ENCODE measurements around the gene MISP3.

The MISP3 gene

DNA sequence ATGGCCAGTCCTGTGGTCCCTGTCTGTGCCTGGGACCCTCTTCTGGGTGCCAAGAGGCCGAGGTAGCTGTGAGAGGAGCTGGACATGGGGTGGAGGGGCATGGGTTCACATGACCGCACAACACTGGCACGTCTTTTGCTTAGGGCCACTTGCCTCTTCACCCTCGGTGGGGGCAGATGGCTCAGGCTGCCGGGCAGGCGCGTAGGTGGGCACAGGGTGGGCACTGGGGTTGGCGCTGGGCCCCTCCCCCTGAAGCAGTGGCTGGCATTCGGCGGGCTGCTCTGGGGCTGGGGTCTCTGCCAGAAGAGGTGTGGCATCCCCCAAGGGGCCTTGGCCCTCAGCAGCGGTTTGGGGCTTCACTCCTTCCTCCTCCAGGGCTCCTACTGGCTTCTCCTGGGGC lies 19.1 kb upstream of the MISP3 start:
- DNase-seq (ENCODE audit: low read depth) = no peak

DNA sequence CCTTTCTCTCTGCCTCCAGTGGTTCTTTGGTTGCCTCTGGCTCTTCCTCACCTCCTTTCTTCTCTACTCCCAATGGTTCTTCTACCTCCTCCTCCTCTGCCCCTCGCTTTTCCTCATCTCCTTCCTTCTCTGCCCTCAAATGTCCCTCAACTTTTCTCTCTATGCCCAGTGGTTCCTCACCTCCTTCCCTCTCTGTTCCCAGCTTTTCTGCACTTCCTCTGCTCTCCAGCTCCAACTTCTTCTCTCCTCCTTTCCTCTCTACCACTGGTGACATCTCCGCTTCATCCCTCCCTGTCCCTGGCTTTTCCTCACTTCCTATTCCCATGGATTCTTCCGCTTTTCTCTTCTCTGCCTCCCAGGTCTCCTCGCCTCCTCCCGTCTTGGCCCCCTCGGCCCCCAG lies 18.5 kb upstream of the MISP3 start:
- DNase-seq (ENCODE audit: low read depth) = no peak

DNA sequence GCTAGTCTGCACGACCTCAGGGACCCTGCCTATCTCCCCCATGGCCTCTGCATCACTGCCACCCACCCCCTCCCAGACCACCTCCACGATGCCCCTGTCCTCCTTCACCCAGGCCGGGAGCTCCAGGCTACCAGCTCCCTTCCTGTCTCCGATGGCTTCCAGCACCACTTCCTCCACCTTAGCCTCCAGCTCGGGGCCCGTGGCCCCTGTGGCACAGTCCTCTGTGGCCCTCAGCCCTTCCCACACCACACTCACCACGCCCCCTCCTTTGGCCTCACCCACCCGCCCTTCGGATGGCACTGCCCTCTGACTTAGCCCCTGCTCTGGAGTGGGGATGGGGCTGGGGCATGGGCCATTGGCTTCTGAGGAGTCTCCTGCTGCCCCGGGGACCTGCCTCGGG lies 17.9 kb upstream of the MISP3 start:
- no peak for DNase-seq (ENCODE audit: low read depth)

DNA sequence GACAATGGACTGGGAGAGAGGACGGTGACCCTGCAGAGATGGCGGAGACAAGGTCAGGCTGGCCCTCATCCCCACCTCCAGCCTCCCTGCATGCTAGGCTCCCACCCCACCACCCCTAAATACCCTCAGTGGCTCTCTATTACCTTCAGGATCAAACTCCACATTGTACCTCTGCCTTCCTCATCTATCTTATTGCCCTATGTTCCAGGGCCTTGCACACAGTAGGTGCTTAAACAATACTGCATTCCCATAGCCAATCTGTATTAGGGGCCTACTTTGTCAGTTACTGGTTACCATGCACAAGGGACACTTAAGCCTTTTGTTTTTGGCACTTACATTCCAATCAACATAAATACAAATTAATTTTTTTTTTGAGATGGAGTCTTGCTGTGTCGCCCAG lies 17.2 kb upstream of the MISP3 start:
- DNase-seq (ENCODE audit: low read depth) = no peak

DNA sequence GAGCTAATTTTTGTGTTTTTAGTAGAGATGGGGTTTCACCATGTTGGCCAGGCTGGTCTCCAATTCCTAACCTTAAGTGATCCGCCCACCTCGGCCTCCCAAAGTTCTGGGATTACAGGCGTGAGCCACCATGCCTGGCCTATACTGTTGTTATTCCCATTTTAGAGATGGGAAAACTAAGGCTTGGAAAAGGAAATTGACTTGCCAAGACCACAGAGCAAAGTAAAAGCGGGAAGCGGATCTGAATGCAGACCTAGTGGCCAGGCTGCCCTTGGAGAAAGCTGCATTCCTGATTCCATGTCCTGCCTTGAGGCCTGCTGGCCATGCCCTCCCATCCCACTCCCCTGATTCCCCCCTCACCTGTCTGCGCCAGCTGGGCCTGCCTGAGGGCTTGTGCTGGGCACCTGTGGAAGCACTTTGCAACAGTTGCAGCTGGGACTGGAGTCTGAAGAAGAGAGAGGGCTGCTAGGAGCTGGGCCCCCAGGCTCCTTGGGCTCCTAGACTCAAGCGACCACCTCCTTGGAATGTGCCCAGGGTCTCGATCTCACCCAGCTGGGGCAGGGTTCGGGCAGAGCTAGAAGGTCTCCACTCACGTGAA lies 16.4 kb upstream of the MISP3 start:
- DNase-seq (ENCODE audit: low read depth) = no peak

DNA sequence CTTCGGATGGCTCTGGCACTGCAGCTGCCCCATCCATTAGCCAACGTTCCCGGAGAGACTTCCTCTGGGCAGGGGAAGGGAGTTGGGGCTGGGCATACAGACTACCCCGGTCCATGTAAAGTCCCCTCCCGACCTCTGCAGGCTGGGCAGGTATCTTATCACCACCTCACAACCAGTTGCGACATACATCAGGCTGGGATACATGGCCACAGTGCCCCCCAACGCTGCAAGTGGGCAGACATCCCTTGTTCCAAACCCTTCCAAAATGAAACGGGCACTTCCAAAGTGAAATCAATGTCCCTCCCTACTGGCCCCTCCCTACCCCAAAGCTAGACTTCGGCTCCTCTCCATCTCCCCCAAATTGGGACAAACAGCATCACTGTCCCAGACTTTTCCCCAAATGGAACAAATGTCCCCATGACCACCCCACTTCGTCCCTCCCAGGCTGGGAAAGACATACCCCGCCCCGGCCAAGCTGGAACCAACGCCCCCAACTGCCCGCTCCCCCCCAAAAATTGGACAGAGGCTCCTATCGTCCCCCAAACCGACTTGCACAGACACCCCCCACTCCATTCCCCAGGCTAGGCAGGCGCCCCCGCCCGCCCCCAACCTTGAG lies 15.7 kb upstream of the MISP3 start:
- DNase-seq (ENCODE audit: low read depth) = no peak

DNA sequence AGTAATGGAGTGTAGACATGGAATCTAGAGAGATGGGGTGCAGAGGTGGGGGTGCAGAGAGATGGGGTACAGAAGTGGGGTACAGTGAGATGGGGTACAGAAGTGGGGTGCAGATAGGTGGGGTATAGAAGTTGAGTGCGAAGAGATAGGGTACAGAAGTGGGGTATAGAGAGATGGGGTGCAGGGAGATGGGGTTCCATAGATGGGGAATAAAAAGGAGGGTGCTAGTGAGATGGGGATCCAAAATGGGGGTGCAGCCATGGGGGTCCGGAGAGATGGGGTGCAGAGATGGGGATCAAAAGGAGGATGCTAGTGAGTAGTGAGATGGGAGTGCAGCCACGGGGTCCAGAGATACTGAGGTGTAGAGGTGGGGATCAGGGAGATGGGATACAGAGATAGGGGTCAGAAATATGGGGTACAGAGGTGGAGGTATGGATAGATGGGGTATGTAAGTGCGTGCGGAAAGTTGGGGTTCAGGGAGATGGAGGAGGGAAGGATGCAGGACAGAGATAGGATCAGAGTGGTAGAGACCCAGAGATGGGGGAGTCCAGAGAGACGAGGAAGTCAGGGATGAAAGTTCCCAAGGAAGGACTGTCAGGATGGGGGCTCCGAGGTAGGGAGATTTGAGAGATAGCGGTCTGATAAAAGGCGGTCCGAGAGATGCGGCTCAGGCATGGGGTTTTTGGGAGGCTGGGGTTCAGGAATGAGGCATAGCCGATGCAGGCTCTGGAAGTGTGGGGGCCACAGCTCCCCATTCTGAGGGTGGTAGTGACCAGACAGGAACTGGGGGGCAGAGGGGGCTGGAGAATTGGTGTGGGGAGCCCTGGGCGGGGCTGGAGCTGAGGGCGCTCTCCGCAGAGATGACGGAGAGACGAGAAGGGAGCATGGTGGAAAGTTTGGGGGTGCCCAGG lies 14.1 kb upstream of the MISP3 start:
- DNase-seq (ENCODE audit: low read depth) = no peak

DNA sequence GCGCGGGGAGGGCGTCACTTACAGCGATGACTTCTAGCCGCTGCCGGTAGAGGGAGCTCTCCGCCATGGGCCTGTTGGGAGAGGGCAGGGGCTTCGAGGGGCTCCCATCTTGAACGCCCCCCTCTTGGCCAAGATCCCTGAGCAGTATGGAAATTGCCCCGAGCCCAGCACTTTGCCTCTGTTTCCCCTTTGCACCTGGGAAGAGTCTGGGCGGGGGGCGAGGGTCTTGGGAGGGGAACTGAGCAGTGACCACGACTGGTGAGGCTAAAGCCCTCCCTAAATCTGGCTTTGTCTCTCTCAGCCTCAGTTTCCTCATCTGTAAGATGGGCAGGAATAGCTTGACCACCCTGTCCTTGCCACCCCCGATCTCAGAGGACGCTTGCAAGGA lies 13.5 kb upstream of the MISP3 start:
- DNase-seq (ENCODE audit: low read depth) = no peak

DNA sequence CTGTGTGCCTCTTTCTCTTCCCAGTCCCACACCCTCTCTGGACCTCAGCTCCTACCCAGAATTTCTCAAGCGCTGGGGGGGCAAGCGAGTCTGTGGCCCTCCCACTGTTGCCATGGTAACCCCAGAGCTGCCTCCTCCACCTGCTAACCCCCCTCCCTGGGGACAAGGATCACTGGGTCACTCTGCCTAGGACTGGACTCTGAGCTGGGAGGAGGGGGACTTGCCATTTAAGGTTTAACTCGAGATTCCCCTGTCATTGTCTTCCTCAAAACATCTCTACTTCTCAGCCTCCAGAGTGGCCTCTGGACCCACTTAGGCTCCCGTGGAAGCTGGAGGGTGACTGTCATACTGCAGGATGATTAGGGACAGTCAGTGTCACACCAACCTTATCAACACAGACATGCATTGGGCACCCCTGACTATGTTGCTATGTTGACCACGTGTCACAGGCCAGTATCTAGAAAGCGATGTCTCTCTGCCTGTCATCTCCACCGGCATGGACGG lies 12.9 kb upstream of the MISP3 start:
- DNase-seq (ENCODE audit: low read depth) = no peak

DNA sequence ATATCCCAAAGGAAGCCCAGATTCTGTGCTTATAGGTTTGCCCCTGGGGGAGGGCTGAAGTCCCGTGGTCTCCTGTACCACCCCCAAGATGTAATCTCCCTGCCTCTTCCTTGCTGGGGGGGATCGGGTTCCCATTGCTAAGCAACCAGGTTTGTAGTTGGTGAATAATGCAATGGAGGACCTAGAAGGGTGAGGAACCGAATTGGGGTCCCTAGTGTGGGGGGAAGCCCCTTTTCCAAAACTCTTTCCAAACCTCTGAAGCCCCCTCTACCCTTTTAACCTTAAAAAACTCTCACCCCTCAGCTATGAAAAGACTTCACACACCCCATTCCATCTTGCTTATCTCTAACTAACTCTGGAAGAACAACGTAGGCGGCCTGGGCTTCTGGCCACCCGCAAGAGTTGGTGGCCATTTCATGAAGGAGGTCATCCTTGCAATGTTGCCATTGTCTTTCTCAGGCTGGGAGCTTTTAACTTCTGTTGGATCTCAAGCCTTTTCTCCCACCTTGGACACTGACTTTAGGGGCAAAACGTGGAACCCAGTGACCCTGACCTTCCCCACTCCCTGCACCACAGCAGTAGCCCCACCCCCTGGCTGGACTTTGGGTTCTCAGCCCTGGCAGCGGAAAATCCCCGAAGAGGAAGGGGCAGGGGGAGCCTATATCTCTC lies 11.4 kb upstream of the MISP3 start:
- no peak for DNase-seq (ENCODE audit: low read depth)

DNA sequence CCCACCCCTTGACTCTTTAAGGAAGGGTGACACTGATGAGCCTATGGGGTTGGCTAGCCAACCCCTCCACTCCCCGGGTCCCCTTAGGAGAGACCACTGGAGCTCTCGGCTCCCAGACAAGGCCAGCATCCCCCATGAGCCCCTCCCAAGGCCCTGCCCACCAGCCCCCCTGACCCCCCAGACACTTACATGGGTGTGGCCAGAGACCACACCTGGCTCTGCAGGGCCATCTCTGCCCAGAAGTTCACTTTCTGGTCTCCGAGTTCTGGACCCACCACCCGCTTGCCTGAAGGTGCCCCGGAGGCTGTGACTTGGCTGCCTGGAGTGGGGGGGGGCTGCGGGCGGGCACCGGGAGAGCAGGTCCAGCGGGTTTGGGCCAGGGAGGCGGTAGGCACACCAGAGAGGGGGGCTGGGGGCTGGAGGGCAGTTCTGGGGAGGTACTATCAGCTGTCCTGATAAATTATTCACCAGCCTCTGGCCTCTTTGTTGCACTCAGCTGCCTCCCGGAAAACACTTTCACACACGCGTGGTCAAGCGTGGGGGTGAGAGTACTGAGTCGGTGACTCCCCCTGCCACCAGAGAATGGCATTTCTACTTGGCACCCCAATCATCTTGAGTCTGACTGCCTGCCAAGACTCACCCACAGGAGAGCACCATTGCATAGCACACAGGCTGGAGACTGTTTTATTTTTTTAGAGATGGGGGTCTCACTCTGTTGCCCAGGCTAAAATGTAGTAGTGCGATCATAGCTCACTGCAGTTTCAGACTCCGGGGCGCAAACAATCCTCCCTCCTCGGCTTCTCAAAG lies 10.6 kb upstream of the MISP3 start, which contains the start of gene PALM3:
TSS of gene PALM3 (minus strand) at position 326 of the 807 bp plus-strand sequence. CDS start at position 230, 96 bp downstream.
- DNase-seq (ENCODE audit: low read depth) = no peak

DNA sequence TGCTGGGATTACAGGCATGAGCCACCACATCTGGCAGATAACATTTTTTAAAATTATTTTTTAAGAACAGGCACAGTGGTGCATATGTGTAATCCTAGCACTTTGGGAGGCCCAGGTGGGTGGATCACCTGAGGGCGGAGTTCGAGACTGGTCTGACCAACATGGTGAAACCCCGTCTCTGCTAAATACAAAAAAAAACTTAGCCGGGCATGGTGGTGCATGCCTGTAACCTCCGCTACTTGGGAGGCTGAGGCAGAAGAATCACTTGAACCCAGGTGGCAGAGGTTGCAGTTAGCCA lies 10.1 kb upstream of the MISP3 start:
- DNase-seq (ENCODE audit: low read depth) = no peak

DNA sequence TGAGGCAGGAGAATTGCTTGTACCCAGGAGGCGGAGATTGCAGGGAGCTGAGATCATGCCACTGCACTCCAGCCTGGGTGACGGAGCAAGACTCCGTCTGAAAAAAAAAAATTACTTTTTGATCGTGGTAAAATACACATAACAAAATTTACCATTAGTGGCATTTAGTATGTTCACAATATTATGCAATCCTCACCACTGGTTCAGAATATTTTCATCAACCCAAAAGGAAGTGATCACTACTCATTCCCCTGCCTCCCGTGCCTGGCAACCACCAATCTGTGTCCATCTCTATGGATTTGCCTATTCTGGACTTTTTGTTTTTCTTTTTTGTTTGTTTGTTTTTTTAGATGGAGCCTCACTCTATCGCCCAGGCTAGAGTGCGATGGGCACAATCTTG lies 9.5 kb upstream of the MISP3 start:
- DNase-seq (ENCODE audit: low read depth) = no peak

DNA sequence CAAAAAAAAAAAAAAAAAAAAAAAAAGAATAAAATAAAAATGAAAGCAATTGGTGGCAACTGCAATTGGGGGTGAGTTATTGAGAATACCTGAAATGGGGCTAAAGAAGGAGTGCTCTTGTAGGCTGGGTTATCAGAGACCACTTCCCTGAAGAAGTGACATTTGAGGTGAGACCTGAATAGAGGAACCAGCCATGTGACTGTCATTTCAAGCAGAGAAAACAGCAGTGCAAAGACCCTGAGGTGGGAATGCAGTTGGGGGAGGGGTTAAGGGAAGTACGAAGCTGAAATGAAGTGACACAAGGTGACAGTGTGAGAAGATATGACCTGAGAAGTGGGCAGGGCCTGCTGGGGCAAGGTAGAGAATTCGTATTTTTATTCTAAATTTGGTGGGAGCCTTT lies 6.5 kb upstream of the MISP3 start:
- DNase-seq (ENCODE audit: low read depth) = no peak

DNA sequence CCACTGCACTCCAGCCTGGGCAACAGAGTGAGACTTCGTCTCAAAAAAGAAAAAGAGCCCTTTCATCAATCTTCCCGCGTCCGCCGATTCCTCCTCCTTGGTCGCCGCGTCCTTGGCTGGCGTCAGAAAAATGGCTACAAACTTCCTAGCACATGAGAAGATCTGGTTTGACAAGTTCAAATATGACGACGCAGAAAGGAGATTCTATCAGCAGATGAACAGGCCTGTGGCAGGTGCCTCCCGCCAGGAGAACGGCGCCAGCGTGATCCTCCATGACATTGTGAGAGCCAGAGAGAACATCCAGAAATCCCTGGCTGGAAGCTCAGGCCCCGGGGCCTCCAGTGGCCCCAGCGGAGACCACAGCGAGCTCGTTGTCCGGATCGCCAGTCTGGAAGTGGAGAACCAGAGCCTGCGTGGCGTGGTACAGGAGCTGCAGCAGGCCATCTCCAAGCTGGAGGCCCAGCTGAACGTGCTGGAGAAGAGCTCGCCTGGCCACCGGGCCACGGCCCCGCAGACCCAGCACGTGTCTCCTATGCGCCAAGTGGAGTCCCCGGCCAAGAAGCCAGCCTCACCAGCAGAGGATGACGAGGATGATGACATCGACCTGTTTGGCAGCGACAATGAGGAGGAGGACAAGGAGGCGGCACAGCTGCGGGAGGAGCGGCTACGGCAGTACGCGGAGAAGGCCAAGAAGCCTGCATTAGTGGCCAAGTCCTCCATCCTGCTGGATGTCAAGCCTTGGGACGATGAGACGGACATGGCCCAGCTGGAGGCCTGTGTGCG lies 2.1 kb upstream of the MISP3 start:
- DNase-seq (ENCODE audit: low read depth) = no peak

DNA sequence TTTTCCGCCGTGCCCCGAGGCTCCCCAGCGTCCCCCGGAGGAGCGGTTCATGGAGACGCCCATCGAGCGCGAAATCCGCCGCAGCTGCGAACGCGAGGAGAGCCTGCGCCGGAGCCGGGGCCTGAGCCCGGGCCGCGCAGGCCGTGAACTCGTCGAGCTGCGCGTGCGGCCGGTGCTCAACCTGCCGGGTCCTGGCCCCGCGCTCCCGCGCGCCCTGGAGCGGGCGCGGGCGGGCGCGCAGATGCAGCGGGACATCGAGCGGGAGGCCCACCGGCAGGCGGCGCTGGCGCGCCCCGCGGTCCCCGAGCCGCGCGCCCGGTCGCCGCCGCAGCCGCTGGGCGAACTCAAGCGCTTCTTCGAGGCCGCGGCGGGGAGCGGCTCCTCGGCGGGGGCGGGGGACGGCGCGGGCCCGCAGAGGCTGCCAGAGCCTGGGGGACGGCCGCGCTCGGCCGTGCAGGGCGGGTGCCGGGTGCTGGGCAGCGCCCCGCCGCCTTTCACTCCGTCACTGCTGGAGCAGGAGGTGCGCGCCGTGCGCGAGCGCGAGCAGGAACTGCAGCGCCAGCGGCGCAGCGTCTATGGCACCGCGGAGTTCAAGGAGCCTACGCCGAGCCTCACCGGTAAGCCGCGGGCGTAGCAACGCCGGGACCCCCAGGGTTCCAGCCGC lies 807 bp downstream of the MISP3 start:
- no peak for DNase-seq (ENCODE audit: low read depth)

DNA sequence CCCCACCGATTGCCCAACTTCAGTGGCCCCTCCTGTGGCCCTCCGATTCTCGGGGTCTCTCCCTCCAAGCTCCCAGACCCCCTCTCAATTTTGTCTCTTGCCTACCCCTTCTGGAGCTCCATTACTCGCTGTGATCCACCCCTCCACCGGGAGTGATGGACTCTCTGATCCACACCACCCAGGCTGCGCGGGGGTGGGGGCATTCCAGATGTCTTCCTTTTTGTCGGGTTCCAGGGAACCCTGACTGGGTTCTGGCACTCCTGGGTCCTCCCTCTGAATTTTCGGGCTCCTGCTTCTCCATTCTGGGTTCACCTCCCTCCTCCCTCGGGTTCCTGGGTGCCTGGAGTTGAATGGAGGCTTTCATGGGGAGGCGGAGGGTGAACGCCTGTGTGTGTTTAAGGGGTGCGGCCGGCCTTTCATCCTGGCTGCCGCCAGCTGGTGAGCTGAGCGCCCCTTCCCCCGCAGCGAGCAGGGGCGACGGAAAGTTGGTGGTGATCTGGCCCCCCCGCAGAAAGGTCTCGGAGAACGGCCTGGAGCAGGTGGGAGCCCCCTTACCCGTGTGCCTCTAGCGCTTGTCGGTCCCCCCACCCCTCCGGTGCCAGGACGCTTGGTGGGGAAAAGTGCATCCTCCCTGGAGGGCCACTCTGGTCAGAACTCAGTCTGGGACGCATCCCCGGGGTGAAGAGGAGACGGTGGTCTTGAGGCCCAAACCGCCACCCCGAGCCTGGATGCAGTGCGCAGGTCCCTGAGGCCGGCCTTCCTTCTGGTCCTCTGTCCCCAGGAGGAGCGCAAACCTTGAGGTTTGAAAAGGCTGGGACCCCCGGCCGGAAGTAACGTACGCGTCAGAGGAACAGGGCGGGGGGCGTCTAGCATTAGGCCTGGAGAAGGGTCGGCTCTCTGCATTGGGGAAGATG lies 1.6 kb downstream of the MISP3 start:
- DNase-seq (ENCODE audit: low read depth) = no peak

DNA sequence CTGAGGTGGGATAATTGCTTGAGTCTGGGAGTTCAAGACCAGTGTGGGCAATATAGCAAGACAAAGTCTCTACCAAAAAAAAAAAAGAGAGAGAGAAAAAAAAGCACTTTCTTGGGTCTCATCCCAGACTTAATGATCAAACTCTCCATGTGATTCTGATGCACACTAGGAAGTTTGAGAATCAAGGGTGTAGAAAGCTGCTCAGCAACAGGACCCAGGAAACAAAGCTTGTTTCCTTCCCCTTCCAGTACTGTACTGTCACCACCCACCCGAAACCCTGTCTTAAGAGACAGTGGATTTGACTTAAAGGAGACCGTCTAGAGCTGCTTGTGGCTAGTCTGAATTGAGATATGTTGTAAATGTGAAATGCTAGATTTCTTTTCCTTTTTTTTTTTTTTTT lies 5.8 kb downstream of the MISP3 start:
- DNase-seq (ENCODE audit: low read depth) = no peak
